Stimulated activated CD4-positive, alpha-beta T cell treated with anti-CD3 and anti-CD28 coated beads, Interleukin-4, amount 100 ng/mL, for 4 hours (primary cell): ENCODE data around the gene ARHGAP1.
"Not testable (repeated sequence)": the region's sequence is repeated elsewhere in the genome, so short reads cannot be mapped to it uniquely, and the experiment has no call there.

Experiments
- DNase-seq, 2 experiments: peaks; one replicate each; pipeline ENCODE4 v3.0.0-alpha.2; 2020

The ARHGAP1 gene

DNA sequence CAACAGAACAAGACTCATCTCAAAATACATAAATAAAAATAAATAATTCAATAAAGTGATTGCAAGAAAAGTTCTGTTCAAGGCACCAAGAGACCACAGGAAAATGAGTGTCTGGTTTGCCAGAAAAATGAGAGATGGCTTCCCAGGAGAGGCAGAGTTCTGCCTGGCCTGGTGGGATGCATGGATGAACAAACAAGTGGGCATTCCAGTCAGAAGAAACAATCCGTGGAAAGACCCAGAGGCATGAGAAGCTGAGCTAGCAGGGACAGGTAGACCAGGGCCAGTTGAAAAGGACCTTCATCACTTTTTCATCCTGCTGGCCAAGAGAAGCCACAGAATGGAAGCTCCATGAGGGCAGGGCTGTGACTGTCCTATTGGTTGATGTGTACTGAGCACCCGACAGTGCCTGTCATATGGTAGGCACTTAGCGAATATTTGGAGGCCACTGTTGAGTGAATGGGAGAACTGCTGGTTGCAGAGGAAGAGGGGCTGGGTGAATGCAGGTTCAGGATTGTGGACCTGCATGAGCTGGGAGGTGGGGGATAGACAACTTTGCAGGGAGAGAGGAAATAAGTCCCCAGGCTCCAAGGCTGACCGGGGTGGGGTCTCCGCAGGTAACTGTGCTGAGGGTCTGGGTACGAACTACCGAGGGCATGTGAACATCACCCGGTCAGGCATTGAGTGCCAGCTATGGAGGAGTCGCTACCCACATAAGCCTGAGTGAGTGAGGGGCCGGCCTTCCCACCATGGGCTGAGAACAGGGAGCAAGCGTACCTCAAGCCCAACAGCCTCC, 22.3 kb upstream of the ARHGAP1 start:
- DNase-seq: no peak

DNA sequence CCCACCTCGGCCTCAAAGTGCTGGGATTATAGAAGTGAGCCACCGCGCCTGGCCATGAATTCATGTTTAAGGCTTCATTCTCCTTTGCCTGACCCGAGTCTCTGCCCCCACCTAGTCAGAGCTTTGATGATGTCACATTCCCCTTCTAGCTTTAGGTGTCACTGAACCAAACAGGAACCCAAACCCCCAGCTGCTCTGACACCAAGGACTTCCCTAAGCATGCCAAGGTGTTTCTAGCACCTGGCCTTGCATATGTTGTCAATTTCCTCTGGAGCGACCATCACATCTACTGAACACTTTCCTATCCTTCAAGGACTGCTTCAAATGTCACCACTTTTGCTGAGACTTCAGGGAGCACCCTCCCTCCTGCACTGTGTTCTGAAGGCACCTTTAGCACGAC, 20.9 kb upstream of the ARHGAP1 start:
- DNase-seq: no peak

DNA sequence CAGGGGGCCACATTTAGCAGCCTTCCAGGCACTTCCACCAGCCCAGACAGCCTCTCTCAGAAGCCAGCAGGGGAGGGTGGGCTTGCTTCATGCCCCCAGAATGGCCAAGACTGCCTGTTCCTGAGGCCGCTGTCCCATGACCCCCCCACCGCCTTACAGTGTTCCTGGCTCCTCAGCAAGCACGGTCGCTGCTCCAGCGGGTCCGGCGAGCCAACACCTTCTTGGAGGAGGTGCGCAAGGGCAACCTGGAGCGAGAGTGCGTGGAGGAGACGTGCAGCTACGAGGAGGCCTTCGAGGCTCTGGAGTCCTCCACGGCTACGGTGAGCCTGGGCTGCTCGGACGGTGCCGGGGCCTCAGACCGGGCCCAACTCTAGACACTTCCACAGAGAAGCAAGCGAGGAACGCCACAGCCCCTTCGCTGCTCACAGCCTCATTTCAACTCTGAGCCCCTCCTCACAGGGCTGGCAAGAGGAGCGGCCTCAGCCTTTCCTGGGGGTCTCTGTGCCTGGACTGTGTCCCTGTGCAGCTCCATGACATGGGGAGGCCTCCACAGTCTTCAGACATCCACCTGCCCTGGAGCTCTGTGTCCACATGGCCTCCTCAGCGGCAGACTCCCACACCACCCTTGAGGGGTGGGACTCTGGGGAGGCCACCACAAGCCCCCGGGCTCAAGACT, 19.3 kb upstream of the ARHGAP1 start:
- DNase-seq: no peak

DNA sequence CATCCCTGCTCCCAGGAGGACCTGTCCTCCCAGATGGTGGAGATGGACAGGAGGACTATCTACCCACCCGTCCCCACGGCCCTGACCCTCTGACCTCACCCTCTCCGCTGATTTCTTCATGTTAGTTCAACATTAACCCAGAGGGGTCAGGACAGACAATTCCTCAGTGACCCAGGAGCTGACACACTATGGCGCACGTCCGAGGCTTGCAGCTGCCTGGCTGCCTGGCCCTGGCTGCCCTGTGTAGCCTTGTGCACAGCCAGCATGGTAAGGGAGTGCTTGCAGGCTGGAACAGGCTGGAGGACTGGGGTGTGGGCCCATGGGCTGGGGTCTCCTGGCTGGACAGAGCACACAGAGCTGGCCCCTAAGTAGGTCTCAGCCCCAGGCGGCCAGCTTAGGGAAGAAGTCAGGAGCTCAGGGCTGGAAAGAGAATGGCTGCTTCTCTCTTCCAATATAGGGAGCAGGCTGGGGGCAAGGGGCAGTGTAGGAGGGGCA, 18.7 kb upstream of the ARHGAP1 start, which contains the start of gene F2:
TSS of gene F2 (plus strand) at position 166 of the 495 bp plus-strand sequence. CDS start at position 189, 23 bp downstream.
- DNase-seq: no peak

DNA sequence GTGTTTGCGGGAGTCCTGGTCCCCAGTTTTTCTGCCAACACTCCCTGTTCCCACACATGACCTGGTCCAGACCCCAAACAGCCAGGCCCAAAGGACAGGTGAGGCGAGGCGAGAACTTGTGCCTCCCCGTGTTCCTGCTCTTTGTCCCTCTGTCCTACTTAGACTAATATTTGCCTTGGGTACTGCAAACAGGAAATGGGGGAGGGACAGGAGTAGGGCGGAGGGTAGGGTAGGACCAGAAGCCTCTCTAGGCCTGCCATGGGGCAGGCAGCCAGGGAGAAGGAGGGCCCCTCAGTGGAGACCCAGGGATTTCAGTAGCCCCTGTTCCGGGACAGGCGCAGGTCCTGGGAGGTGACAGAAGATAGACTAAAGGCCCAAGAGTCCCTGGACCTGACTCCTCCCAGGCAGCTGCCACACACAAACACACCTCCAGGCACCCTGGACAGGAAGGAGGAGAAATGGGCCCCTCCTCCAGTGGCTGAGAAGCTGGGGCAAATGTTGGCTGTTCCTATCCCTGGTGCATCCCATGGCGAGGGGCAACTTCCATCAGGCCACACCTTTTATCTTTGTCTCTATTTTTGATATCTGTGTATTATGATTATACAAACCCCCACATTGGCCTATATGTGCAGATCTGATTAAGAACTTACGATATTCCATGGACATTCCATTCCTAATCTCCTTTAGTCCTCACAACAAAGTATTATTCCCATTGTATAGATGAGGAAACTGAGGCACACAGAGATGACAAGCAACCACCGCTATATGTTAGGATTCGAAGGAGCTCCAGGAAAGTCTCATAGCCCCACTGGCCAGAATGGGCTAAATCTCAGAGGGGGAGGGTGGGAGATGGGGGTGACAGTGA, 18.0 kb upstream of the ARHGAP1 start:
- no peak for DNase-seq

DNA sequence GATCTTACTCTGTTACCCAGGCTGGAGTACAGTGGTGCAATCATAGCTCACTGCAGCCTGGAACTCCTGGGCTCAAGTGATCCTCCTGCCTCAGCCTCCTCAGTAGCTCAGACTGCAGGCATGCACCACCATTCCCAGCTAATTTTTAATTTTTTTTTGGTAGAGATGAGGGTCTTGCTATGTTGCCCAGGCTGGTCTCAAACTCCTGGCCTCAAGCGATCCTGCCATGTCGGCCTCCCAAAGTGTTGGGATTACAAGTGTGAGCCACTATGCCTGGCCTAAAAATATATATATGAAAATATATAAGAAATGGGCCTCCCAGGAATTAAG, 17.4 kb upstream of the ARHGAP1 start:
- not testable (repeated sequence) for DNase-seq

DNA sequence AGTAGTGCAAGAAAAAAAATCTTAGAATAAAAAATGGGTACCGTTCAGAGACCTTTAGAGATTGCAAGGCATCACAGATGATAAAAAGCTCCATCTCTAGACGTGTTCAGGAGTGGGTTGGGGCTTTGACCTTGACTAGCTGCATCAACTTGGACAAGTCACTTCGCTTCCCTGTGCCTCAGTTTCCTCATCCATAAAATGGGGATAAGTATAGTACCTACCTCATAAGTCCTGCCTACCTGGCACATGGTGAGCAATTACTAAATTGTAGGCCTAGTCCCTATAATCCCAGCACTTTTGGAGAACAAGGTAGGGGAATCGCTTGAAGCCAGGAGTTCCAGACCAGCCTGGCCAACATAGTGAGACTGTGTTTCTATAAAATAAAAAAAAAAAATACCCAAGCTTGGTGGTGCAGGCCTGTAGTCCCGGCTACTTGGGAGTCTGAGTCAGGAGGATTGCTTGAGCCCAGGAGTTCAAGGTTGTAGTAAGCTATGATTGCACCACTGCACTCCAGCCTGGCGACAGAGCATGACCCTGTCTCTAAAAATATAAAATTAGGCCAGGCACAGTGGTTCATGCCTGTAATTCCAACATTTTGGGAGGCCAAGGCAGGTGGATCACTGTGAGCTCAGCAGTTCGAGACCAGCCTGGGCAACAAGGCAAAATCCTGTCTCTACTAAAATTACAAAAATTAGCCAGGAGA, 12.6 kb upstream of the ARHGAP1 start:
- no peak for DNase-seq

DNA sequence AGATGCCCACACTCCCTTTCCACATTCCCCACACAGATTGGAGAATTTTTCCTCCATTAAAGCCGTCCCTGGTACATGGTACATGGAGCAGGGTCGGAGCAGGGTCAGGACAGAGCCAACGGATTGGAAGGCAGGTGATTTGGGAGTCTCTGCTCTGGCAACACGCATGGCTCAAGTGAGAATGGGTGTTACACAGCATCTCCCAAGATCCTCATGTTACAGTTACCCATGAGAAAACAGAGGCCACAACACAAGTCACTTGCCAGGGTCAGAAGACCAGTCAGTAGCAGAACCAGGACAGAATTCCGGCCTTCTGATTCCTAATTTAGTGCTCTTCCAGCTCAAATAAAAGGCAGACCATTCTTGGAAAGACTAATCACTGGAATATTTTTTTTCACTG, 10.9 kb upstream of the ARHGAP1 start:
- DNase-seq: no peak

DNA sequence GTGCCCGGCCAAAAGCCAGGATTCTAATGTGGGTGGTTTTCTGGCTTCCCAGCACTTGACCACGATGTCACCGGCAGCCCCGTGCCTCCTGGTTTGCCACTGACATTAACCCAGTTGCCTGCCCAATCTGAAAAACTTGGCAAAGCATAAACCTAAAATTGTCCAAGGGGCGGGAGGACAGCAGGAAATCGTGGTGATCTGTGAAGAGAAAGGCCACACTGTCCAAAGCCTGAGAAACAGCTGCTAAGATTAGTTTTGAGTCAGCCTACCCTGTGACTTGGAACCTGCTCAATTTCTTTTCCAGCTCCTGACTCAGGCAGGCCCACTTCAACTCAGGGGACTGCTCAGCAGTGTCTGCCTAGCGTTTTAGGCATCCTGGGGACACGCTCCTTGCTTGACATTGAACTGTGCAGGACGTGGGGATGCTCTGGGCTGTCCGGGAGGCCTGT, 10.4 kb upstream of the ARHGAP1 start:
- DNase-seq: no peak

DNA sequence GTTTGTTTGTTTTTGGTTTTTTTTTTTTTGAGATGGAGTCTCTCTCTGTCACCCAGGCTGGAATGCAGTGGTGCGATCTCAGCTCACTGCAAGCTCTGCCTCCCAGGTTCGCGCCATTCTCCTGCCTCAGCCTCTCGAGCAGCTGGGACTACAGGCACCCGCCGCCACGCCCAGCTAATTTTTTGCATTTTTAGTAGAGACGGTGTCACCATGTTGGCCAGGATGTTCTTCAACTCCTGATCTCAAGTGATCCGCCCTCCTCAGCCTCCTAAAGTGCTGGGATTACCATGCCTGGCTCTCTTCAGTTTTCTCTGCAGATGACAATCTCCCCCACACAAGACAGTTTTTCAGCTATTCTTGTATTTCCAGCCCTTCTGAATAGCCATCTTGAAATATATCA, 8.9 kb upstream of the ARHGAP1 start:
- DNase-seq: not testable (repeated sequence)

DNA sequence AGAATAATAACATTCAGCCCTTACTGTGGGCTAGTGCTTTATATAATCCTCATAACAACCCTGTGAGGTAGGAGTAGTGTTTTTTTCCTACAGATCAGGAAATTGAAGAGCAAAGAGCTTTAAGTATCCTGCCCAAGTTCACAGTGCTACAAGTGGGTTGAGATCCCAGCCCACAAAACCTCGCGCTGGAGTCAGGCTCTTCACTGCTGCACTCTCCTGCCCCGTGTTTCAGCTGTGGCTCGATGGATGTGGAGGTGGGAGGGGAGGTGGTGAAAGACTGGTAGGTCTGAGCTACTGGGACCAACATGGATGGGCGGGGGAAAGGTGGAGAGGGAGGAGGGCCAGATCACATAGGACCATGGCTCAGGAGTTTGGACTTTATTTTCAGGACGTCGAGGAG, 6.5 kb upstream of the ARHGAP1 start:
- no peak for DNase-seq

DNA sequence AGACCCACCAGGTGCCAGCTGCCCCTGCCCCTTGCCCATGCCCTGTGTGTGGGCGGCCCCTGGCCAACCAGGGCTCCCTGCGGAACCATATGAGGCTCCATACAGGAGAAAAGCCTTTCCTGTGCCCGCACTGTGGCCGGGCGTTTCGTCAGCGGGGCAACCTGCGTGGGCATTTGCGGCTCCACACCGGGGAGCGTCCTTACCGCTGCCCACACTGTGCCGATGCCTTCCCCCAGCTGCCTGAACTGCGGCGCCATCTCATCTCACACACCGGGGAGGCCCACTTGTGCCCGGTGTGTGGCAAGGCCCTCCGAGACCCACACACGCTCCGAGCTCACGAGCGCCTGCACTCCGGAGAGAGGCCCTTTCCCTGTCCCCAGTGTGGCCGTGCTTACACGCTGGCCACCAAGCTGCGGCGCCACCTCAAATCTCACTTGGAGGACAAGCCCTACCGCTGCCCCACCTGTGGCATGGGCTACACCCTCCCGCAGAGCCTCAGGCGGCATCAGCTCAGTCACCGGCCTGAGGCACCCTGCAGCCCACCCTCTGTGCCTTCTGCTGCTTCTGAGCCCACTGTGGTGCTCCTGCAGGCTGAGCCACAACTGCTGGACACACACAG, 4.8 kb upstream of the ARHGAP1 start:
- DNase-seq: no peak

DNA sequence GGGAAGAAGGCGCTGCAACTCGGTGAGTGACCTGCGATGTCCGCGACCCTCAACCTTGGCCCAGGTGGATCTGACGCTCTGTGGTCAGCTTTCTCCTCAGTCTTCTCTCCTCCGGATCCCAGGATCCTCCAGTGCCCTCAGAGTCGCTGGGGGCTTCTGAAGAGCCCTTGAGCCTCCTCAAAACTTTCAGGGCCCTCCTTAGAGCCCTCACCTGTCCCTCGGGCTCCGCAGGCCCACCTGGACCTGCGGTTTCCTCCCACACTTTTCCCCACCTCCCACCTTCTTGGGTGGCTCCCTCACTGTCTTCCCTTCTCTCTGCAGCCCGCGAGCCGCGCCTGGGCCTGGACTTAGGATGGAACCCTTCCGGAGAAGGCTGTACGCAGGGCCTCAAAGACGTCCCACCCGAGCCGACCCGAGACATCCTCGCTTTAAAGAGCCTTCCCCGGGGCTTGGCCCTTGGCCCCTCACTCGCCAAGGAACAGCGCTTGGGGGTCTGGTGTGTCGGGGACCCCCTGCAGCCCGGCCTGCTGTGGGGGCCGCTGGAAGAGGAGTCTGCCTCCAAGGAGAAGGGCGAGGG, 747 bp upstream of the ARHGAP1 start:
- peak in 1 of 2 experiments; percentile 4 for DNase-seq

DNA sequence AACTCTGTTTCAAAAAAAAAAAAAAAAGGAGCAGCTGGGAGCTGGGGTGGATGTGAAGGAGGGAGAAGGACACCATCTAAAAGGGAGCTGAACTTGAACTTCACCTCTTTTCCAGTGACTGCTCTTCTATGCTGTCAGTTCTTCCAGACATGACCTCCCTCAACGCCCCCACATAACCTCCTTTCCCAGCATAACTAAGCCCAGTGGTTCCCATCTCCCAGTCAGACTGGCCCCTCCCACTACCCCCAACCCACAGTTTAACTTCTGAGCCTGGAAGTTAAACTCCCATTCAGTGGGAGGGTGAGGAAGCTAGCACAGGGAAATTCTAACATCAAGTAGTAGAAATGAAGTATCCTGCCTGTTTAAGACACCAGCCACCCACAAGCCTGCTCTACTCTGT, 1.8 kb downstream of the ARHGAP1 start:
- DNase-seq: no peak

DNA sequence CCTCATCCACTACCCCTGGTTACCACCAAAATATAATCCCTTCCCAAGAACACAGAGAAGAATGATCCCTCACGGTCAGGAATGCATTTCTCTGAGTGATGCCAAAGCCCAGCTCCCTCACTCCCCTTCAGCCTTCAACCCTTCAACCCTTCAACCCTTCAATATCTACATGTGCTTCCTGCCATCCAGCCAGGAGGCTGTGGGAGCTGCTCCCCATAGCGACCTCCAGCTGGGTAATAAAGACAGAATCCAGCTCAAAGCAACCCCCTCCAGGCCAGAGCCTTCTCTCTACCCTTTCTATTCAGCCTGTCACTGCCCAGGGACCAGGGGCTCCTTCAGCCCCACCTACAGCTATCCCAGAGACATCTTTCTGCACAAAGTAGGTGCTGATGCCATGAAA, 2.7 kb downstream of the ARHGAP1 start:
- no peak for DNase-seq

DNA sequence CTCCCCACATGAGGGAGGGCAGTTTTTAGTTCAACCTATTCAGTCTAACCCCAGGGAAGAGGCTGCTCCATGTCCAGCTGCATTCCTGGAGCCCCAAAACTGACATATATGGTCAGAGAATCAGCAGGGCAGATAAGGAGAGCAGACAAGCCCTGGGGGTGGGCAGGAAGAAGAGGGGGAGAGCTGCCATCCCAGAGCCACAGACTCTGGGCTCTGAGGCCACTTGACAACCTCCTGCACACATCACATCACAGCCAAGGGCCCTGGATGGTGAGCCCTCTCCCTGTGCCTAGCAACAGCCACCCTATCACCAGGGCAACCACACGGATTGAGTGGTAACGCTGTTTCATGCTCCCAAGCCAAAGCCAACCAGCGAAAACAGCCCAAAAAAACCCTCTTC, 3.1 kb downstream of the ARHGAP1 start:
- no peak for DNase-seq

DNA sequence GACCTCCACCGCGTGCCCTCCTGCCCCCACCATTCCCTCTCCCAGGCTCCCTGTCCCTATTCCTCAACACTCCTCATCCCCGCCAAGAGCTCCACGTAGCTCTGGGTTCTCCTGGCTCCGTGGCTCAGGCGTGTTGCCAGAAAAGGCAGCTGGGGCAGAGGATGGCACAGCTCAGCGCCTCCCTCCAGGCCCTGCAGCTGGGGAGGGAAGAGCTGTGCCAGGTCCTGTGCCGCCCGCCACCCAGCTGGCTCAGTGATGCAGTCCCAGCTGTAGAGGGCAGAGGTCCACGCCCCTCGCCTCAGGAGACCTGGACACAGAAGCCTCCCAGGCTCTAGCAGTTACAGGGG, 4.2 kb downstream of the ARHGAP1 start:
- DNase-seq: no peak

DNA sequence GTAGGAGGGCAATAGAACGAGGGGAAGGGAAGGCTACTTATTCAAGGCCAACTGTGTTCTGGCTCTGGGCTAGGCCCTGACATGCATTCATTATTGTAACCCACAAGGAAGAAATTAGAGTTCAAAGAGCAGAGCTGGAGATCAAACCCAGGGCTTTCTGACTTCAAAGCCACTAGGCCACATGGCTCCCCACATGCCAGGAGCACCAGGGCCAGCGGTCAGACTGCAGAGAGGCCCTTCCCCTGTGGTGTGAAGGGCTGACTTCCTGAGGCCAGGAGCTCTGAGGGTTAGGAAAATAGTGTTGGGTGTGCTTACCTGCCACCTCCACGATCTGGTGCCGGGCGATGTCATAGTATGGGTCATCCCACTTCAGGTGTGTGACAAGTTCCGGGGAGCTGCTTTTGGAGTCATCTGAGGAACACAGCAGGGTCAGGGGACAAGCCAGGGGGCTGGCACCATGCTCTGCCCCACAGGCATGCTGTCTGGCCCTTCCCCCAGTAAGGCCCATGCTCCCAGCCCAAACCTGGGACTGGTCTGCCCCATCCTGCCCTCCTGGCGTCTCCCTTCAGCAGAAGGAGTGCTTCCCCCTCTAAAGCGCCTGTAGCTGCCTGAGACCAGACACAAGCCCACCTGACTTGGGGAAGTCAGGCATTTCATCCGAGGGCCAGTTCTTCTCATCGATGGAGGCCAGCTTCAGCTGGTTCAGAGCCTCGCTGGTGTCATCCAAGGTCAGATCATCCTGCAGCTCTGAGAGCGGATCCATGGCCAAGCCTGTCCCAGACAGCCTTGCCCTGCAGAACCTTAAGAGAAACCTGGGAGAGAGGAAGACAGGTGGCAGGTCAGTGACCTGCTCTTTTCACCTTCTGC, 4.8 kb downstream of the ARHGAP1 start:
- DNase-seq: no peak

DNA sequence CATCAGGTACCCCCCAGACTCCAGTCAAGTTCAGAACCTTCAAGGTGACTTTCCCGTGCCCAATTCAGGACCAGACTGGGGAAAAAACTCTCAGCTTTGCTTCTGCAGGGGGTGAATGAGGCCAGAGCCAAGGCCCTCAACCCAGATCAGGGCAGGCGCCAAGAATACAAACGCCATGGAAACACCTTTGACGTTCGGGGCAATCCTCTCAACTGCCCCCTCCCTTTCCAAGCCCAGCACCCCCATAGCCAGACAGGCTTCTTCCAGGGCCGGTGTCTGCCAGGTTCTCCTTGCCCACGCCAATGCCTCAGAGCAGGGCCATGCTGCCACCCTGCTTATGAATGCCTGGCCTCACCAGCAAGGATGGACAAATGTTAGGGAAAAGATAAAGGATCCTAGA, 5.8 kb downstream of the ARHGAP1 start:
- no peak for DNase-seq

DNA sequence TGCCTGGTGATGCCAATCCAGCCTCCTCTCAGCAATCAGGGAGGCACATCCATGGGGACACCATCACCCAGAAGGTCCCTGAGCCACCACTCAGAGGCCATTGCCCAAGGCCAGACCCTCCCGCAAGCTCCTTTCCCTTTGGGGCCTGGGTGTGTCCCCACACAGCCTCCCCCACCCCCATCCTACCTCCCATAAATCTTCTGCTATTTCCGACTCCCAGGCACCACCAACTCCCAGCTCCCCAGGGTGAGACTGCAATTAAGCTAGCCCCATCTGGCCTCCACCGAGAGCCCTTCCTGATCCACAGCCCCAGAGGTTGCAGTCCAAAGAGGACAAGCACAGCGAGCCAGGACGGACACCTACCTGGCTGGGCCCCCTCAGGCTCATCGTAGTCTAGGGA, 6.3 kb downstream of the ARHGAP1 start:
- DNase-seq: no peak

DNA sequence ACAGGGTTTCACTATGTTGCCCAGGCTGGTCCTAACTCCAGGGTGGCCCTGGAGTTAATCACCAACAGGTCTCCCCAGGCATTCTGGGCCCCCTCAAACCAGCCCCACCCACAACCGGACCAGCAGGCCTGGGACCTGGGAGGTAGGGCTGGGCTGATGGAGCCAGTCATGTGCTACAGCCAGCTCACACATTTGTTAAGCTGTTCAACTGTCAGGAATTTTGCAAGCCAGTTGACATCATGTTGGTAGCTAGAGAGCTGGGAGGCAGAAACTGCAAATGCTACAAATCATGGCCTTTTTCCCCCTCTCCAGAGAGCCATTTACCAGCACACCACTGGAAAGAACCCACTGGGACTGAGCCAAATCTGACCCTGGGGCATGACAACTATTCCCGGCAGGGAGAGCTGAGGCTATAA, 6.8 kb downstream of the ARHGAP1 start:
- no peak for DNase-seq
